ENCODE data around the gene TPD52L1.
"Not testable (repeated sequence)": the region's sequence is repeated elsewhere in the genome, so short reads cannot be mapped to it uniquely, and the experiment has no call there.

GRCh38 chr6:125125856-125126255, 27.7 kb upstream of the TPD52L1 start:
- TF ChIP-seq E2F4 (CRISPR knock-in tag; IDR thresholded peaks at IDR 0.05; ENCODE audit: borderline replicate concordance, low read depth); CTCF (IDR thresholded peaks at IDR 0.05); ATF2 (CRISPR knock-in tag; IDR thresholded peaks at IDR 0.05; ENCODE audit: borderline replicate concordance, low read depth); GABPB1 (CRISPR knock-in tag; IDR thresholded peaks at IDR 0.05); IRF2 (CRISPR knock-in tag; IDR thresholded peaks at IDR 0.05; ENCODE audit: borderline replicate concordance, low read depth); MXD4 (CRISPR knock-in tag; IDR thresholded peaks at IDR 0.05; ENCODE audit: borderline replicate concordance); ZSCAN18 (CRISPR knock-in tag; IDR thresholded peaks at IDR 0.05); CREM (CRISPR knock-in tag; IDR thresholded peaks at IDR 0.05): not testable (repeated sequence)

All from WTC11 (cell line).